Osteoblast (primary cell): ENCODE data around the gene SOX15. TPM values are rescaled to one million over a fixed set of nuclear protein-coding genes. Genes with fewer than 3 reads are reported as not detected.
A peak's percentile ranks its signal among the peaks of the same experiment; 100 is the strongest.

Source experiments
- DNase-seq: peaks from one replicate; pipeline ENCODE4 v3.0.0; 2011; ENCODE audit warnings: low spot score, mixed read lengths; ENCODE audit not compliant: insufficient read length; ENCODE audit errors: missing footprints
- H2AFZ ChIP-seq: 2 replicates; pipeline ENCODE4 v1.6.0; 2011; ENCODE audit warnings: mild to moderate bottlenecking, low read length
- H3K27ac ChIP-seq: 2 replicates; pipeline ENCODE4 v1.5.1; 2011; ENCODE audit warnings: mild to moderate bottlenecking, low read depth, low read length, moderate library complexity
- H3K27me3 ChIP-seq: 2 replicates; pipeline ENCODE4 v1.6.0; 2012; ENCODE audit warnings: mild to moderate bottlenecking, control low read depth, inconsistent platforms, low read length, moderate library complexity; ENCODE audit not compliant: insufficient read depth
- H3K36me3 ChIP-seq: 2 replicates; pipeline ENCODE4 v1.5.1; 2011; ENCODE audit warnings: mild to moderate bottlenecking, low read length, control low read depth, moderate library complexity; ENCODE audit not compliant: insufficient read depth
- H3K4me1 ChIP-seq: 2 replicates; pipeline ENCODE4 v1.5.1; 2011; ENCODE audit warnings: mild to moderate bottlenecking, low read length, control low read depth, moderate library complexity; ENCODE audit not compliant: insufficient read depth
- H3K4me2 ChIP-seq: 2 replicates; pipeline ENCODE4 v1.6.0; 2011; ENCODE audit warnings: mild to moderate bottlenecking, low read length; ENCODE audit not compliant: insufficient read depth
- H3K4me3 ChIP-seq: fragments of 200-600 bp; sonication (generic); 3 replicates; pipeline ENCODE4 v1.5.1; 2012; ENCODE audit warnings: mild to moderate bottlenecking, low read length, inconsistent platforms; ENCODE audit not compliant: insufficient read depth
- H3K79me2 ChIP-seq: 2 replicates; pipeline ENCODE4 v1.6.0; 2012; ENCODE audit warnings: mild to moderate bottlenecking, low read length, control low read depth, inconsistent platforms; ENCODE audit not compliant: insufficient read depth
- H3K9me3 ChIP-seq: 2 replicates; pipeline ENCODE4 v1.5.1; 2011; ENCODE audit warnings: low read depth, low read length, control low read depth
- H4K20me1 ChIP-seq: 2 replicates; pipeline ENCODE4 v1.6.0; 2012; ENCODE audit warnings: mild to moderate bottlenecking, low read length, control low read depth; ENCODE audit not compliant: insufficient read depth
- total RNA-seq: library from RNA; depleted of rRNA; stranded (reverse); fragments of >200 nt; gene quantifications from 2 replicates; pipeline ENCODE4 v1.2.3, GENCODE V29; 2012
- TF ChIP-seq, protein P1 (sequence below): IDR thresholded peaks from 2 replicates; pipeline ENCODE4 v1.5.1; 2011; ENCODE audit warnings: mild to moderate bottlenecking, low read depth, low read length, moderate library complexity; ENCODE audit errors: extremely low read depth

SOX15 gene
- total RNA-seq, 1 donor: 0.72 TPM

DNA sequence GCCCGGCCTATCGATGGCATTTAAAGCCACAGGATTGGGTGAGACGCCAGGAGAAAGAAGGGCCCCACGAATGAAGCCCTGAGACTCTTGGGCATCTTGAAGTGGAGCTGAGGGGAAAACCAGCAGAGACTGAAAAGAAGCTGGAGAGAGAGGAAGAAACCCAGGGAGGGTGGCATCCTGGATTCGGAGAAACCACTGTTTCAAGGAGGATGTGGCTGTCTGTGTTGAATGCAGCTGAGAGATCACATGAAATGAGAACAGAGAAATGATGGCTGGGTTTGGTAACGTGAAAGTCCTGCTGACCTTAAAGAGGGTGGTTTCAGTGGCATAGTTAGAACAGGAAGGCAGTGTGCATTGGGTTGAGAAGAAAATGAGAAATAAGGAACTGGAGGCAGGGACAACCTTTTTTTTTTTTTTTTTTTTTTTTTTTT is 37.3 kb downstream of the SOX15 start:
- Histone ChIP-seq H4K20me1 (no peaks in the 10 kb centered on the region), H3K9me3 (no peaks in the 10 kb centered on the region), H3K4me2 (no peak overlapping the region), H3K4me1 (peaks cover 10% of the 10 kb centered on the region), H3K27me3 (no peaks in the 10 kb centered on the region), H3K36me3 (no peaks in the 10 kb centered on the region), H3K4me3 (no peak overlapping the region), H3K27ac (no peak overlapping the region), H2AFZ (no peak overlapping the region), H3K79me2 (no peaks in the 10 kb centered on the region)
- TF ChIP-seq, protein P1, sequence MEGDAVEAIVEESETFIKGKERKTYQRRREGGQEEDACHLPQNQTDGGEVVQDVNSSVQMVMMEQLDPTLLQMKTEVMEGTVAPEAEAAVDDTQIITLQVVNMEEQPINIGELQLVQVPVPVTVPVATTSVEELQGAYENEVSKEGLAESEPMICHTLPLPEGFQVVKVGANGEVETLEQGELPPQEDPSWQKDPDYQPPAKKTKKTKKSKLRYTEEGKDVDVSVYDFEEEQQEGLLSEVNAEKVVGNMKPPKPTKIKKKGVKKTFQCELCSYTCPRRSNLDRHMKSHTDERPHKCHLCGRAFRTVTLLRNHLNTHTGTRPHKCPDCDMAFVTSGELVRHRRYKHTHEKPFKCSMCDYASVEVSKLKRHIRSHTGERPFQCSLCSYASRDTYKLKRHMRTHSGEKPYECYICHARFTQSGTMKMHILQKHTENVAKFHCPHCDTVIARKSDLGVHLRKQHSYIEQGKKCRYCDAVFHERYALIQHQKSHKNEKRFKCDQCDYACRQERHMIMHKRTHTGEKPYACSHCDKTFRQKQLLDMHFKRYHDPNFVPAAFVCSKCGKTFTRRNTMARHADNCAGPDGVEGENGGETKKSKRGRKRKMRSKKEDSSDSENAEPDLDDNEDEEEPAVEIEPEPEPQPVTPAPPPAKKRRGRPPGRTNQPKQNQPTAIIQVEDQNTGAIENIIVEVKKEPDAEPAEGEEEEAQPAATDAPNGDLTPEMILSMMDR: no peak
- DNase-seq: no peak

DNA sequence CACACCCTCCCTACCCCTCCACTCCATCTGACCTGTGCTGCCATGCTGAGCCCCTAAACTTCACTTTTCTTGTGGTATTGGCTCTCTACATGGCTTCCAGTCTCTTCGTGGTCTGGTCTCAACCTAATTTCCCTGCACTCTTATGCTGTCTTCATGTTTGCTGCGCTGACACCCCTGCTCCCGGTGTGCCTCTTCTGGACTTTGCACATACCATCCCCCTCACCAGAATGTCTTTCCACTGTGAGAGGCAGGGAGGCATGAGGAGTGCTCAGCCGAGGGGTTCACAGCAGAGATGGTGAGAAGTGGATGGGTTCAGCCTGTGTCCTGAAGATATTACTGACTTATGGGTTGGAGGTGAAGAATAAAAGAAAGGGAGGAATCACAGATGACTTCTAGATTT is 38.5 kb downstream of the SOX15 start:
- no peaks in the 10 kb centered on the region for H3K36me3 ChIP-seq
- no peak overlapping the region for H3K27ac ChIP-seq
- H3K4me1 ChIP-seq: peaks cover 10% of the 10 kb centered on the region
- no peaks in the 10 kb centered on the region for H3K9me3 ChIP-seq
- no peaks in the 10 kb centered on the region for H3K79me2 ChIP-seq
- DNase-seq: no peak
- TF ChIP-seq, protein P1: no peak
- H3K4me3 ChIP-seq: no peak overlapping the region
- no peaks in the 10 kb centered on the region for H3K27me3 ChIP-seq
- no peak overlapping the region for H2AFZ ChIP-seq
- no peak overlapping the region for H3K4me2 ChIP-seq
- H4K20me1 ChIP-seq: no peaks in the 10 kb centered on the region

DNA sequence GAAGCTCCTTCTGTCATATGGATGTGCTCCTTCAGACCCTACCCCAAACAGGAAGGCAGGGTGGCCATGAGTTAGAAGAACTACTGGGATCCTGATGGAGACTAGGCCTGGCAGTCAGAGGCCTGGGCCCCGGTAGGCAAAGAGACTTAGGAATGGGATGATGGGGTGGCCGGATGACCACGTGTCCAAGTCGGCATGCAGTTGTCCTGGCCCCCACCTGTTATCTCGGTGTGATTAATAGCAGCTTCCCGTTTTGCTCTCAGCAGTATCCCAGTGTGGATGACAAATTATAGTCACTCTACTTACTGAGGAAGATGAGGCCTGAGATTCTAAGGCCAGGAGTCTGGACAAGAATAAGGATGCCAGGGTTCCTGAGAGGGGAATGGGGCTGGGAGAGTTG is 39.5 kb downstream of the SOX15 start:
- Histone ChIP-seq H3K4me3 (no peak overlapping the region), H3K4me2 (no peak overlapping the region), H3K27ac (no peak overlapping the region), H2AFZ (no peak overlapping the region), H3K27me3 (no peaks in the 10 kb centered on the region), H3K36me3 (no peaks in the 10 kb centered on the region), H3K79me2 (no peaks in the 10 kb centered on the region), H3K9me3 (no peaks in the 10 kb centered on the region), H4K20me1 (no peaks in the 10 kb centered on the region), H3K4me1 (peaks cover 10% of the 10 kb centered on the region)
- TF ChIP-seq, protein P1: no peak
- no peak for DNase-seq

DNA sequence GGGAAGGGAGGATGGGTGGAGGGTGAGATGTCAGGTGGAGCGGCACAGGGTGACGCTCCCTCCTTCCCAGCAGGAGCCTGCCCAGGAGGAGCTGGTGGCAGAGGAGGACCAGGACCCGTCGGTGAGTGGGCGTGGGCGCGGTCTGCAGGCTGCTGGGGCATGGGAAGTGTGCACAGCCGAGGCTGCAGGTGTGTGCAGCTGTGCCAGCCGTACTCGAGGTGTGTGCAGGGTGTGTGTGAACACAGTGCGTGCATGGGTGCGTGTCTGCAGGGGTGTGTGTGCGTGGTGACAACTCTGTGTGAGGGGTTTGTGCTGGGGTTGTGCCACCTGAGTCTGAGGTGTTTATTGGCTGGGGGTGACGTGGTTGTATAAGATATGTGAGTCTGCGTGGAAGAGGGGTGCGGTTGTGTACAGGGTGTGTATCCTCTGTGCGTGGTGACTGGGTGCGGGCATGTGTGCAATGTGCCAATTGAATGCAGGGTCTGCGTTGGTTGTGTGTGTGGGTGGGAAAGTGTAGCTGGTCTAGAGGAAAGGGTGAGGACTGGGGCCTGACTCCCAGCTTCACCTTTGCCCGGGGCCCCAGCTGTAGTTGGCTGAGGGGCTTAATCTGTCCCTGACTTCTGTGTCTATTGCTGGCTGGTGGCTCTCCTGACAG is 40.4 kb downstream of the SOX15 start:
- H3K27ac ChIP-seq: no peak overlapping the region
- peak; percentile 58 for DNase-seq
- H2AFZ ChIP-seq: peak overlapping the region; percentile 75

More for the DNA sequence above, 40.4 kb downstream of the SOX15 start:
- H4K20me1 ChIP-seq: no peaks in the 10 kb centered on the region
- peaks cover 10% of the 10 kb centered on the region for H3K4me1 ChIP-seq
- H3K79me2 ChIP-seq: no peaks in the 10 kb centered on the region
- H3K36me3 ChIP-seq: no peaks in the 10 kb centered on the region
- peak overlapping the region; percentile 80 for H3K4me3 ChIP-seq
- H3K27me3 ChIP-seq: no peaks in the 10 kb centered on the region
- H3K4me2 ChIP-seq: peak overlapping the region; percentile 88
- no peaks in the 10 kb centered on the region for H3K9me3 ChIP-seq
- TF ChIP-seq, protein P1: no peak
